AG10803 (cell line): ENCODE results near the gene USP32.
"Not testable (repeated sequence)": the region's sequence is repeated elsewhere in the genome, so short reads cannot be mapped to it uniquely, and the experiment has no call there.

ENCODE experiments used
- DNase-seq: peaks from one replicate; pipeline ENCODE4 v3.0.0; 2010; ENCODE audit warnings: low read depth
- H3K4me3 ChIP-seq: 2 replicates; pipeline ENCODE4 v1.5.1; 2011; ENCODE audit warnings: mild to moderate bottlenecking, low read length, control low read depth
- TF ChIP-seq, protein P1 (sequence below): conservative IDR thresholded peaks from 2 replicates; pipeline ENCODE4 v1.5.1; 2011; ENCODE audit warnings: mild to moderate bottlenecking, low read length, control low read depth, inconsistent platforms

The USP32 gene

DNA sequence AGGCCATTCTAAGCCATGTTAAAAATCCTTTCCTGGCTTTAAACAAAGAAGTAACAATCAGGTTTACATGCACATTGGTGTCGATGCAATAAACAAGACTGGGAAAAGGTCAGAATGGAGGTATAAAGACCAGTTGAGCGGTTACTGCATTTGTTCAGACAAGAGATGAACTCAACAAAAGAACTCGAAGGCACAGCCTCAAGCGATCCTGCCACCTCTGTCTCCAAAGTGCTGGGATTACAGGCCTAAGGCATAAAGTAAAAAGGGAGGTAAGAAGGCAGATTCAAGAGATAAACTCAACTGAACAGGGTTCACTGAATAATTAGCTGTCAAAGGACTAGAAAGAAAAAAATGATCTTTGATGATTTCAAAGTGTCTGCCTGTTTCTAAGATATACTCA lies 39.4 kb downstream of the USP32 start:
- DNase-seq, result no peak
- TF ChIP-seq, protein P1, sequence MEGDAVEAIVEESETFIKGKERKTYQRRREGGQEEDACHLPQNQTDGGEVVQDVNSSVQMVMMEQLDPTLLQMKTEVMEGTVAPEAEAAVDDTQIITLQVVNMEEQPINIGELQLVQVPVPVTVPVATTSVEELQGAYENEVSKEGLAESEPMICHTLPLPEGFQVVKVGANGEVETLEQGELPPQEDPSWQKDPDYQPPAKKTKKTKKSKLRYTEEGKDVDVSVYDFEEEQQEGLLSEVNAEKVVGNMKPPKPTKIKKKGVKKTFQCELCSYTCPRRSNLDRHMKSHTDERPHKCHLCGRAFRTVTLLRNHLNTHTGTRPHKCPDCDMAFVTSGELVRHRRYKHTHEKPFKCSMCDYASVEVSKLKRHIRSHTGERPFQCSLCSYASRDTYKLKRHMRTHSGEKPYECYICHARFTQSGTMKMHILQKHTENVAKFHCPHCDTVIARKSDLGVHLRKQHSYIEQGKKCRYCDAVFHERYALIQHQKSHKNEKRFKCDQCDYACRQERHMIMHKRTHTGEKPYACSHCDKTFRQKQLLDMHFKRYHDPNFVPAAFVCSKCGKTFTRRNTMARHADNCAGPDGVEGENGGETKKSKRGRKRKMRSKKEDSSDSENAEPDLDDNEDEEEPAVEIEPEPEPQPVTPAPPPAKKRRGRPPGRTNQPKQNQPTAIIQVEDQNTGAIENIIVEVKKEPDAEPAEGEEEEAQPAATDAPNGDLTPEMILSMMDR, result no peak
- no peak overlapping the region for H3K4me3 ChIP-seq

DNA sequence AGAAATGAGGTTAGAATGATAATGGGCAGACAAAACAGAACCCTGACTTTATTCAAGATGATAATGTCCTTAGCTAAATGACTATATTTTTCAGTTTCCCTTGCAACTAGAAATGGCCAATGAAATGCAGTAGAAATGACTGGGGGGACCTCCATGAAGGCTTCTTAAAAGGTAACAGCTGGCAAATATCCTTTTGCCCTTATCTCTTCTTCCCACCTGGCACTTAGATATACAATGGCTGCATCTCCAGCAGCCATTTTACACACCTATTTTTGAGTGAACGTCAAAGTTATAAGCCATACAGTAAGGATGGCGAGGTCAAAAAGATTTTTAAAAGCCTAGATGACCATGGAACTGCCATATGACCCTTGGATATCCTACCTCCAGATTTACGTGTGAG lies 39.9 kb downstream of the USP32 start:
- no peak for DNase-seq
- no peak overlapping the region for H3K4me3 ChIP-seq
- TF ChIP-seq, protein P1, result no peak

DNA sequence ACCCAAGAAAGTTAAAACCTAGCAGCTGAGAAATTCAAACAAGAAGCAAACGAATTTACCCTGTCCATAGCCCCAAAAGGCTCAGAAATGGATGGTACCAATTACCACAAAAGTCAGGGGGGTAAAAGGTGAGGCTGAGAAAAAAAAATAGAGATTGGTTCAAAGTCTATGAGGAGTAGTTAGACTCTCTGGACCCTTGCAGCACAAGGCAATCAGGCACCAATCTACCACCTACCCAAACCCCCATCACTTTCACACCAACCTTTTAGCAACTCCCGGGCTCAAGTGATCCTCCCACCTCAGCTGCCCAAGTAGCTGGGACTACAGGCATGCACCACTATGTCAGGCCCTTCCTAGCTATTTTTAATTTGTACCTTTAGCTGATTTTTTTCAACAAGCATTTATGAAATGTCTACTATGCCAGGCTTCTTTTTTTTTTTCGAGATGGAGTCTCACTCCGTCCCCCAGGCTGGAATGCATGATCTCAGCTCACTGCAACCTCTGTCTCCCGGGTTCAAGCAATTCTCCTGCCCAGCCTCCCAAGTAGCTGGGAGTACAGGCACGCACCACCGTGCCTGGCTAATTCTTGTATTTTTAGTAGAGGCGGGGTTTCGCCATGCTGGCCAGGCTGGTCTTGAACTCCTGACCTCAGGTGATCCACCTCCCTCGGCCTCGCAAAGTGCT lies 40.8 kb downstream of the USP32 start:
- no peak overlapping the region for H3K4me3 ChIP-seq
- no peak for DNase-seq
- TF ChIP-seq, protein P1, result no peak

DNA sequence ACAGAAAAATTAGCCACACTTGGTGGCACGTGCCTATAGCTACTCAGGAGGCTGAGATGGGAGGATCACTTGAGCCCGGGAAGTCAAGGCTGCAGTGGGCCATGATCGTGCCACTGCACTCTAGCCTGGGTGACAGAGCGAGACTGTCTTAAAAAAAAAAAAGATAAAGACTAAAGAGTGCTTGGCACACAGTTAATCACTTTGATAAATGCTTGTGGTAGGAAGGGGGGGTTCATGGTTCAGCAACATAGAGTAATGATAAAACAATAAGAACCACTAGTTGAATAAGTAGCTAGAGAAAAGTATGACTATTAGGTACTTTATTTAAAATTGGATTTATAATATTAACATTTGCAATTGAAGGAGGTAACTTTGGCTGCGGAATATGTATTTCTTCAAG lies 43.3 kb downstream of the USP32 start:
- TF ChIP-seq, protein P1, result no peak
- DNase-seq, result no peak
- H3K4me3 ChIP-seq, result no peak overlapping the region

DNA sequence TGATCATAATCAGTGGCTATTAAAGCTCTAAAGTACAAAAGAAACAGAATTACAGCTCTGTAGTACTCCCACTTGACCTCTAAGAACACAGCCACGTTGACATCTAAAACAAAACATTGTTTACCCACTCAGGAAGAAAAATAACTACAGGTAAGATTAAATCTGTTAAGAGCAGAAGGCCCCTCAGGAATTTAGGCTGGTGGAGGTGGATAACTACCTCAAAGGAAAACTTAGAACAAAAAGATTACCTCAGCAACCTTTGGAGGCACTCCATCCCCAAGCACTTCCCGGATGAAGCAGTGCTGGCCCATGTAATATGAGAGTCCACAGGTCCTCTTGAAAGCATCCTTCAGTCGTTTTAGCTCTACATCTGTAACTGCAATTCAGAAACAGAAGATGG lies 46.7 kb downstream of the USP32 start:
- H3K4me3 ChIP-seq, result no peak overlapping the region
- TF ChIP-seq, protein P1, result no peak
- DNase-seq, result no peak

DNA sequence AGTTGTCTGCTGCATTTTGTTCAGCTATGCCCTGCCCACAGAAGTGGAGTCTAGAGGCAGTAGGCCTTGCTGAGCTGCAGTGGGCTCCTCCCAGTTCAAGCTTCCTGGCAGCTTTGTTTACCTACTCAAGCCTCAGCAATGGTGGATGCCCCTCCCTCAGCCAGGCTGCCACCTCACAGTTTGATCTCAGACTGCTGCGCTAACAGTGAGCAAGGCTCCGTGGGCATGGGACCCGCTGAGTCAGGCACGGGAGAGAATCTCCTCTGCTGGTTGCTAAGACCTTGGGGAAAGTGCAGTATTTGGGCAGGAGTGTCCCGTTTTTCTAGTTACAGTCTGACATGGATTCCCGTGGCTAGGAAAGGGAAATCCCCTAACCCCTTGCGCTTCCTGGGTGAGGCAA lies 49.4 kb downstream of the USP32 start:
- DNase-seq, H3K4me3 ChIP-seq: not testable (repeated sequence)

DNA sequence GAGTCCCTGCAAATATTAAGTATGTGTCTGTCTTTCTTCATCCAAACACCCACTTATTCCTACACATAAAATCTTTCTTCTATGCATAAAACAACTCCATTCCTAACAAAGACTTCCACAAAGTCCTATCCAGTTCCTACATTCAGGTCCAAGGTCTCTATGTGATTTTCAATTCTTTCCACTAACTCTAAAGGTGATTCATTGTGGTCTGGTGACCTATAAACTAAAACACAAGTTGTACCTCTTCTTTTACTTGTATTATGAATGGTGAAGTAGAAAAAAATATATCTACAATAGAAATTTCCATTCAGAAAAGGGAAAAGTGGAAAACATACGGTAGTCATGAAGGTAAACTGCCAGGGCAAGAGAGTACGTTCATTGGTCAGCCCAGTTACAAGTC lies 56.6 kb downstream of the USP32 start:
- H3K4me3 ChIP-seq, result no peak overlapping the region
- TF ChIP-seq, protein P1, result no peak
- no peak for DNase-seq

DNA sequence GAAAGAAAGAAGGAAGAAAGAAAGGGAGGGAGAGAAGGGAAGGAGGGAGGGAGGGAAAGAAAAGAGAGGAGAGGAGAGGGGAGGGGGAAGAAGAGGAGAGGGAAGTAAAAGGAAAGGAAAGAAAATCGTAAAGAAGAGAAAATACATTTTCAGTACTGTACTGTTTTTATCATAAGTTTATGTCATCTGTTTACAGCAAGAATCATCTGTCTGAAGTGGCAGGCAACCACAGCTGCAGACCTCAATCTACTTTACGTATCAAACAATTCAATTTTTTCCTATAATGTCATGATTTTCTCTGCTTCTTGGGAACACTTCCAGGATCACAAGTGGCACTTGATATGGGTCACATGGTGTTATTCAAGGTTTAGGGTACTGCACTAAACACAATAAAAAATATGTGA lies 58.3 kb downstream of the USP32 start:
- no peak overlapping the region for H3K4me3 ChIP-seq
- DNase-seq, result no peak
- TF ChIP-seq, protein P1, result no peak

DNA sequence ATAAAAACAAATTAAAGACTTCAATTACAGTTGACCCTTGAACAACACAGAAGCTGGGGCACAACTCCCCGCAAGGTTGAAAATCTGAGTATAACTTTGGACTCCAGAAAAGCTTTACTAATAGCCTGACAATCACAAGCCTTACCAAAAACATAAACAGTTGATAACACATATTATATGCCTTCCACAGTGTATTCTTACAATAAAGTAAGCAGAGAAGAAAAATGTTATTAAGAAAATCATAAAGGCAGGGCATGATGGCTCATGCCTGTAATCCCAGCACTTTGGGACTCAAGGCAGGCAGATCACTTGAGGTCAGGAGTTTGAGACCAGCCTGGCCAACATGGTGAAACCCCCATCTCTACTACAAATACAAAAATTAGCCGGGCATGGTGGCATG lies 58.9 kb downstream of the USP32 start:
- H3K4me3 ChIP-seq, DNase-seq: not testable (repeated sequence)
